Measurements from ENCODE around the gene JAKMIP3.

DNA sequence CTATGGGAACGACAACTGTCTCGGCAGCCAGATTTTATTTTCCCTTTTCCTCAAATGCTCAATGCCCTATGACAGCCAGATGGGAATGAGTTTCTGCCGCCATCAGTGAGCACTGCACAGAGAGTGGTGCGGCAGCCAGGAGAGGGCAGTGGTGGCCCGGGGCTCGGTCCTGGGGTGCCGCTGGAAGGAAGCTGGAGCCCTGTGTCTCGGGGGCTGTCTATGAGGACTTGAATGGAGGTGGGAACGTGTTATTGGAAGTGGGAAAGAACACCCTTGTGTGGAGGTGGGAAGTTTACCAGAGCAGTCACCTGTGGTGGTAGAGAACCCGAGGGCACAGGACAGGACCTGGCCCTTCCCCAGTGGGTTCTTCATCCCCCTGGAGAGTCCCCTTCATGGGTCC, 35.8 kb downstream of the JAKMIP3 start:
- no peak for TF ChIP-seq CTCF (IDR thresholded peaks at IDR 0.05)
- no peak for TF ChIP-seq POLR2A (IDR thresholded peaks at IDR 0.05)
